Medulla oblongata (tissue), 1 donor: ENCODE data around the gene HOXB2.

Source experiments
- DNase-seq: peaks from one replicate; pipeline ENCODE4 v3.0.0-alpha.2; 2015; ENCODE audit errors: extremely low spot score

The HOXB2 gene

GRCh38 chr17:48565925-48566710, 21.2 kb upstream of the HOXB2 start:
- no peak for DNase-seq

- no peak for DNase-seq
These were observed 20.2 kb upstream of the HOXB2 start for GRCh38 chr17:48565022-48565554.

DNA sequence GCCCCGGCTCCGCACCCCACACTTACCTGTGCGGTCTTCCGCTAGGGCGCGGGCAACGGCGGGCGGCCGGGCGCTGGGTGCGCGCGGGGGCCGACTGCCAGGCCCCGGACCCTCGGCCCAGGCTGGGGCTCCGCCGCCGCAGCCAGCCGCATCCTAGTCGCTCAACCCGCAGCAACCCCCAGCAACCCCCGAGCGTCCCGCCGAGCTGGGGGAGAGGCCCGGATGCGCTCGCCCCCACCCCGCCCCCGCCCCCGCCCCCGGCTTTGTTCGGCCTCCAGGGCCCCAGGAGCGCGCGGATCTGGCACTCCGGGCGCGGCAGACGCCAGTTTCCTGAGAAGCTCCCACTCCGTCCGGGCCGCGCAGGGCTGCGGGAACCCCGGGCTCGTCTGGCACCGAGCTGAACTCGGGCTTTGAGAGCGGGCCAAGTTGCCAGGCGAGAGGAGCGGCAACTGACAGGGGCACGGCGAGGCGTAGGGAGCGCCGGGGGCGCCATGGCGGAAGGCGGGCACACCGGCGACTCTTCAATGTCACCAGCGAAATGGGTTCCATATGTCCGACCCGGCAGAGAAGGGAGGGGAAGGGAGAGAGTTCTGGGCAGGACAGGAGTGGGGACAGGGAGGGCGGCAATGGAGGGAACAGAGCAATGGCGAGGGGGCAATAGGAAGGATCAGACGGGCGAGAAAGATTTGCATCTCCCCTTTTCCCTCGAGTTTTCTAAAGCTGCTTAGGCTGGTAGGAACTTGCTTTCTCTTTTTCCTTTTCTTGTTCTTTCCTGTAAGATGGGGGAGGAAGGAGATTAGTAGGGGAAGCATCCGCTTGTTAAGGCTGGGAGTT, 19.5 kb upstream of the HOXB2 start:
- DNase-seq: no peak

- no peak for DNase-seq
These were observed 18.9 kb upstream of the HOXB2 start for GRCh38 chr17:48563867-48564187.

- DNase-seq: no peak
These were observed 18.5 kb upstream of the HOXB2 start for GRCh38 chr17:48563385-48563838.

DNA sequence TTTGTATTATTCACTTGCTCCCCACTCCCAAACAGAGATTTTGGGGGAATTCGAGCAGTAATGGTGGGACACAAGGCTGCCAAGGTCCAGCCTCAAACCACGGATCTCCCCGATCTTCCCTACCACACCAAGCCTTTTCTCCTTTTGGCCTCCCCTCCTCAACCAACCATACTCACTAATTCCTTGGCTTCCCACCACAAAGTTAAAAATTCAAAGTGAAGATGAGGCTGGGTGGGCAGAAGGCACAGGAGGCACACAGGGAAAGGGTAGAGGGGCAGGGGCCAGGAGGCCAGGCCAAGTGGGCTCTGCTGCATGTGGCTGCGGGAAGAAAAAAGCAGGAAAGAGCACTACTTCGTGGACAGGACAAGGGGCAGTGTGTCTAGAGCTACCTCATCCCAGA, 18.0 kb upstream of the HOXB2 start:
- DNase-seq: no peak

GRCh38 chr17:48561884-48562810, 17.2 kb upstream of the HOXB2 start:
- DNase-seq: no peak

DNA sequence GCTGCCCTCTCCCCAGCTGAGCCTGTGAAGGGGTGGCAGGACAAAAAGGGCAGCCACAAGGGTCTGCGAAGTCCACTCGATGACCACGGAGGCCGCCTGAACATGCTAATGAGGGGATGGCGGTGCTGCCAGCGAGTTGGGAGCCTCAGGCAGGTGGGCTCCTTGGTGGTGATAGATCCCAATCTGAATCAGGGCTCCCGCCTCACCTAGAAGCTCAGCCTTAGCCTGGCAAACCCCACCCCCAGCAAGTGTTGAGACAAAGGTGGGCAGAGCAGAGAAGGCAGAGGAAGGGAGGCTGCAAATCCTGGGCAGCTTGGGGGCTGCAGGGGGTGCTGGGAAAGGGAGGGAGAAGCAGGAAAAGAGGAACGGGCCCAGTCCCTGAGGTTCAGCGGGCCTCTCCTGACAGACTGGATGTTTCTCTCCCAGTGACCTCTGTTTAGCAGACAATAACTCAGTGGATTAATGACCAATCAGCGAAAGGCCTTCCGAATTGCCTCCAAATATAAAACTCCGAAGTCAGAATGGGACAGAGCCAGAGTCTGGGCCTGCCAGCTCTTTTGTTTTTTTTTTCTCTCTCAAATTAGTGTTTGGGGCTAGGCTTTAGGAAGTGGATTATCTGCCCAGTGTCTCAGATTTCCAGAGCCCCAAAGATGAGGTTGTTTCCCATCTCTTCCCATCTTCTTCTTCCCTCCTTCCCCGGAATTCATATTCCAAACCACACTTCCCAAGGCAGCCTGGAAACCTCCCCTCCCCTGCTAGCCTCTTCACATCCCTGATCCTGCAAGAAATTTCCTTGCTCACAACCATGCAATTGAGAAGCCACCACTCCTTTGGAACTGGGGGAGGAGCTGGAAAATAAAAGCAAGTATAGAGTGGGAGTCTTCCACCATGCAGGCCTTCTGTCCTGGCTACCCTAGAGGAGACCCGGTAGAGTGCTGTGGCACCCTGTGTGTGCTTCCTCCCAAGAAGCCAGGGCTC, 15.2 kb upstream of the HOXB2 start:
- DNase-seq: no peak

- no peak for DNase-seq
These were observed 14.4 kb upstream of the HOXB2 start for GRCh38 chr17:48559122-48559839.

- no peak for DNase-seq
These were observed 13.9 kb upstream of the HOXB2 start for GRCh38 chr17:48558831-48559121.

GRCh38 chr17:48558057-48558830, 13.3 kb upstream of the HOXB2 start:
- DNase-seq: no peak

DNA sequence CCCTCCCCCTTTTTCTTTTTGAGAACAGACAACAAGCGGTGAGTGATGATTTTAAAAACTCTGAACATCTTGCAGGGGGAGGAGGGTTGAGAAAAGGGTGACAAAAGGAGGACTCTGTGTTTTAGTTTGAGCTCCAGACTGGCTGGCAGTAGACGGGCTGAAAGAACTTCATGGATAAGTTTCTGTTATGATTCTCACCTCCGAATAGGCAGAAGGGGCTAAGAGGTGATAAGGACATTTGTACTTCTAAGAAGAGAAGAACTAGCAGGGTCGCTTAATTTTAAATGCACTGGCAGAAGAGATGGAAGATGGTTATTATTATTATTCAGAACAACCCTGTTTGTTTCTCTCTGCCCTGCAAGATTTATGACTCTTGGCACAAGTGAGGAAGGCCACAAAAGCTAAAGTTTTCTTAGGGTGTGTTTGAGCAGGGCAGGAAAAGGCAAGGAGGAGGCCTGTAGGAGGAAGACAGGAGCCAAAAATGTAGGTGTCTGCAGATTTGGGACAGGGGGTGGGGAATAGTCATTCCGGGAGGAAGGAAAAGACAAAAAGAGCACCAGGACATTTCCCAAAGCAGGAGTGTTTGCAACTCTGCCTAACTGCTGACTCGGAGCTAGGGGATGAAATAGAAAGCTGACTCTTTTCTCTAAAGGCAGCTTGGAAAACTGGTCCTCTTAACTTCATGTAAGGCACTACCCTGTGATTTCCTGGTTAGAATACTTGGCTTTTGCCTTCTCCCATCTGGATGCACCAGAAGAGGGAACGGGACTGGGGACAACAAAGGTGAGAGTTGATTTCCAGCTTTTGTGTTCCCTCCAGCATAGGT, 11.9 kb upstream of the HOXB2 start:
- DNase-seq: no peak

- DNase-seq: no peak
These were observed 11.3 kb upstream of the HOXB2 start for GRCh38 chr17:48556229-48556575.

- peak; percentile 50 for DNase-seq
These were observed 10.6 kb upstream of the HOXB2 start for GRCh38 chr17:48555258-48556228.

- DNase-seq: peak; percentile 12
These were observed 9.7 kb upstream of the HOXB2 start for GRCh38 chr17:48554412-48555257.

DNA sequence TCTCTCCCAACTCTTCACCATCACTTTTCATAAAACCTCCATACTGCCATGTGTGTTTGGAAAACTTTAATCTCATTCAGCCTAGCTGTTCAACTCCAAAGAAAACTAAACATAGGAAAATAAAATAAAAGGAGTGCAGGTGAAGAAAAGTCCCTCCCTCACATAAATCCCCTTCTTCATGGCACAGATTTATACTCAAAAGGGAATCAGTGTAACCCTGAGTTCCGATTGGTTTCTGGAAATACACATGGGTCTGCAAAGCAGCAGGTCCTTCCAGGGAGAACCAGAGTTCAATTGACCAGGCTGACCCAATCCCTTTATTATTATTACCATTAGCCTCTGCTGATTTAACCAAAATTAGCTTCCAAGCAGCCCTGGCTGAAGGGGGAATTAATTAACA, 8.9 kb upstream of the HOXB2 start:
- peak; percentile 12 for DNase-seq
